Astrocyte of the cerebellum (primary cell): ENCODE data around the gene RFTN1.

Experiments used
- DNase-seq: peaks from one replicate; pipeline ENCODE4 v3.0.0-alpha.2; 2011; ENCODE audit warnings: low read depth
- H3K4me3 ChIP-seq: 2 replicates; pipeline ENCODE4 v1.5.1; 2011; ENCODE audit warnings: mild to moderate bottlenecking, low read depth, low read length, moderate library complexity
- in situ Hi-C: cut with HindIII; loops from 2 replicates; pipeline ENCODE4 v1.10.0; 2017; ENCODE audit warnings: low sequenced_read_pairs
- TF ChIP-seq, protein P1 (sequence below): IDR thresholded peaks from 2 replicates; pipeline ENCODE4 v1.5.1; 2012; ENCODE audit warnings: low read length, low read depth, moderate library complexity, mild to moderate bottlenecking; ENCODE audit errors: missing control alignments

Gene RFTN1

DNA sequence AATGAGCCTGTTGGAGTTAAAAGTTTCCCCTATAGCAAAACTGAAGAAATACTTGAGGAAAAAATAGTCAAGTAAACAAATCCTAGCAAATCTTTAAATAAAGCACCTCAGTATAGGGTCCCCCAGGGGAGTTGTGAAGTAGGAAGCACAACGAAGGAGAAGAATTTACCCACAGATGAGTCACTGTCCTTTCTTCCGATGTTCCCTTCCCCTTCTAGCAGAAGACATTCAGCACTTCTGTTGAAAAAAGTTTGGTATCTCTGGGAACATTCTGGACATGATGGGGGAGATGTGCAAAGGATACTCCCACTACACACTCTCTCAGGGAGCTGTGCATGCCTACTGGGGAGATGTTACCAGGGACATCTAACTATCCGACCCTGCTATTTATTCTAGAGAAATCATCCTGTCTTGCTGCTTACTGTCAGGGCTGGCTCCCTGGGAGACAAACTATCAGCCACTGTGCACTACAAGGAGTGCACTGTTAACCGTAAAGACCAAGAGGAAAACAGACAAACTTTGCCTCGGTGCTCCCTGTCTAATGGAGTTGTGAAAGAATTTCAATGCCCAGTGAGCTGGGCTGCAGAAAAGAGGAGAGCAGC lies 93.8 kb downstream of the RFTN1 start:
- no peak for DNase-seq
- in situ Hi-C loops = no loop called here
- TF ChIP-seq, protein P1, sequence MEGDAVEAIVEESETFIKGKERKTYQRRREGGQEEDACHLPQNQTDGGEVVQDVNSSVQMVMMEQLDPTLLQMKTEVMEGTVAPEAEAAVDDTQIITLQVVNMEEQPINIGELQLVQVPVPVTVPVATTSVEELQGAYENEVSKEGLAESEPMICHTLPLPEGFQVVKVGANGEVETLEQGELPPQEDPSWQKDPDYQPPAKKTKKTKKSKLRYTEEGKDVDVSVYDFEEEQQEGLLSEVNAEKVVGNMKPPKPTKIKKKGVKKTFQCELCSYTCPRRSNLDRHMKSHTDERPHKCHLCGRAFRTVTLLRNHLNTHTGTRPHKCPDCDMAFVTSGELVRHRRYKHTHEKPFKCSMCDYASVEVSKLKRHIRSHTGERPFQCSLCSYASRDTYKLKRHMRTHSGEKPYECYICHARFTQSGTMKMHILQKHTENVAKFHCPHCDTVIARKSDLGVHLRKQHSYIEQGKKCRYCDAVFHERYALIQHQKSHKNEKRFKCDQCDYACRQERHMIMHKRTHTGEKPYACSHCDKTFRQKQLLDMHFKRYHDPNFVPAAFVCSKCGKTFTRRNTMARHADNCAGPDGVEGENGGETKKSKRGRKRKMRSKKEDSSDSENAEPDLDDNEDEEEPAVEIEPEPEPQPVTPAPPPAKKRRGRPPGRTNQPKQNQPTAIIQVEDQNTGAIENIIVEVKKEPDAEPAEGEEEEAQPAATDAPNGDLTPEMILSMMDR = no peak
- H3K4me3 ChIP-seq = no peak overlapping the region

DNA sequence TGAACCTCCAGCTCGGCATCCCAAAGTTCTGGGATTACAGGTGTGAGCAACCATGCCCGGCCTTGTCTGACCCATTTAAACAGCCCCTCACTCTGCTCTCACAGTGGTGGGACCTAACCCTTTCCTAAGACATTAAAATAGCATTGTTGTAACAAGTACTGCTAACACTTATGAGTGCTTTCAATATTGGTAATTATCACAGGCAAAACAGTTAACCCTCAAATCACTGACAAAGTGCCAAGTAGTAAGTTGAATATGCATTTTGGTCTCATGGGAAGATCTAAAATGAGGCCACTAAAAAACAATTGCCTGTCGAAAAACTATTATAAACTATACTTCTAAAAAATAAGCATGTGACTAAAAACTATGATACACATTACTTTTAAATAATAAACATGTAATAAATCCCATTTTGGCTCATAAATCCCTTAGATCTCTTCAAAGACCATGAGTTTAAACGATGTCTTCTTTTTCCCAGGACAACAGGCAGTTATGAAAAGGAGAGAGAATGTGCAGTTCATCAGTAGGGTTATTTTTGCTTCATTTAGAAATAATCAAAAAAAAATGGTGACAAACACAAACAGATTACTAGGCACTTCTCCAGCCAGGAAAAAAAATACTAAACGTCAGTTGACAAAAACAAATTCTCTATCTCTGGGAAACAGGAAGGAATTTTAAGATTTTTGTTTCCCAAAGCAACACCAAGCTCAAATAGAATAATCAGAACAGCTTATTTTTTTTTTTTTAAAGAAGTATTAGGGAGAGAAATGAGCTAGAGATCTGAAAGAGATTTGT lies 95.4 kb downstream of the RFTN1 start:
- in situ Hi-C loops = no loop called here

DNA sequence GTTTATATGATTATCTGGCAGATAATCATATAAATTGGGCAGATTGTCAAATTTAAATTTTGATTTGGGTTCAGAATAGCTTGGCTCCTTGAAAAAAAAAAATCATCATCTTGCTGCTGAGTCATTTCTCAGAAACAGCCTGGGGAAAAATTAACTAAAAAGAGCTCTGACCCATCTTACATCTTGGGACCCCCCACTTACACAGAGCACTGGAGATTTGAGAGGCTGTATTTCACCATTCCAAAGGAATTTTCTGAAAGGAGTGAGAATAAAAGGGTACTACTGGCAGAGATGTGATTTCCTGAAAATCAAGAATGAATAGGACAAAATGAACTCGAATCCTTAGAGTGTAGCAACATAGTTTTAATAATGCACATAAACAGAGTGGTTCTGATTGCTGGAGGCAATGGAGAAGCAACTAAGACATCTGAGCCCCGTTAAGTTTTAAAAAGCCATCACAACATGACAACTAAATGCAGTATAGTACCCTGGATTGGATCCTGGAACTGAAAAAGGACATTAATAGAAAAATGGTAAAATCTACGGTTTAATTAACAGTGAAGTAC lies 97.5 kb downstream of the RFTN1 start:
- TF ChIP-seq, protein P1 = no peak
- in situ Hi-C loops = no loop called here
- H3K4me3 ChIP-seq = no peak overlapping the region
- DNase-seq = no peak

More for the DNA sequence above, 95.4 kb downstream of the RFTN1 start:
- TF ChIP-seq, protein P1 = no peak
- no peak for DNase-seq
- no peak overlapping the region for H3K4me3 ChIP-seq

DNA sequence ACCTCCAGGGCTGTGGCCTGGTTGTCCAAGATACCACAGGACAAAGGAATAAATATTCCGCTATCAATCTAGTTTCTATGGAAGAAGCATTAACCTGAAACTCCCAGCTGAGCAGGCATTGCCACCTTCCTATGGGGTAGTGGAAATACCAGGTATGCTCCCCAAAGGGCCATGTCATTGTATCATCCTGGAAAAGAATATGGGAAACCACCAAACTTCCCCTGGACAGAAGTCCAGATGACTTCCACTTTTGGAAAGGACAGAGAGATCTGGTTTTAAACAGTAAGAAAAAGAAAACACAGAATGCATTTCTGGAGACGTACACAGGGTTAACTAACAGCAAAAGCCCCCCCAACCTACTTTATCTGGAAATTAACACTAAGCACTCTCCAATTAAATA lies 100.2 kb downstream of the RFTN1 start:
- in situ Hi-C loops = no loop called here
- DNase-seq = no peak
- TF ChIP-seq, protein P1 = no peak
- no peak overlapping the region for H3K4me3 ChIP-seq

DNA sequence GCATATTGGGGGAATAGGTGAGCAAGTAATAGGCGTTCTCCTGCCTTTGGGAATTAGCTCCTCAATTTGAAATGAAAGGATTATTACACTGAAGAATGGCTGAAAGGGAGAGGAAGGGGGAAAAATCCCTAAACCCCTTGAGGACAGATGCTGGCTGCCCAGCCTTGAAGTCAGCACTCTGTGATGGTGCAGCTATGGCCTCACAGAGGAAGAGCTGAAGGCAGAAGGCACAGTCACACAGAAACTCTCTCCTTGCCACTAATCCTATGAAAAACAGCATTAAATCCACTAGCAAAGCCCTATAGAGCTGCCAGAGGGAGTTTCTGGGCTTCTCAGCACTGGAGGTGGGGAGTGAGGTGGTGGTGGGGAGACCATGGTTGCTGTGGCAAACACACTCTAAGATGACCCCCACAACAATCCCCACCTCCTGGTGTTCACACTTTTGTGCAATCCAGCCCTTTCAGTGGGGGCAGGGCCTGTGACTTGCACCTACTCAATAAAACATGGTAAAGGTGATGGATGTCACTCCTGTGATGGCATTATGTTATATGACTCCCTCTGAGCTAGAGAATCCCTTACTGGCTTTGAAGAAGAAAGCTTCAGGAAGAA lies 101.2 kb downstream of the RFTN1 start:
- no peak for DNase-seq
- no peak overlapping the region for H3K4me3 ChIP-seq
- TF ChIP-seq, protein P1 = no peak
- in situ Hi-C loops = no loop called here

DNA sequence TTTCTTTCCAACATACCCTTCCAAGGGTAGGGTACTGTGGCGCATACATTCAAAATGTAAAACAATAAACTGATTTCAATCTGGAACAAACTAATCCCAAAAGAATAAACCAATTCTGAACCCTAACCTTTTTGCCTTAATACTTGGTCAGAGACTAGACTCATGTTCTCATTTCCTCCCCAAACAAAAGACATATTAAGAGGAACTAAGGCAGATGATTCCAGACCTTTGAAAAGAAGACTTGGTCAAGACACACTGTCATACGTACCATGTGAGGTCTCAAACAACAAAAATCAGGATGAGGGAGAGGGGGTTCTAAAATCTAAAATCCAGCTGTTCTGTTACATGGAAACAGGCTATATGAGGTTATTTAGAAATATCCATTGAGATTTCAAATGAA lies 102.1 kb downstream of the RFTN1 start:
- TF ChIP-seq, protein P1 = no peak
- no peak overlapping the region for H3K4me3 ChIP-seq
- in situ Hi-C loops = no loop called here
- no peak for DNase-seq
